Left lung (tissue), 10 donors: ENCODE measurements around the gene ELF2. TPM values are rescaled to one million over a fixed set of nuclear protein-coding genes. Genes with fewer than 3 reads are reported as not detected.
"Not testable (repeated sequence)": the region's sequence is repeated elsewhere in the genome, so short reads cannot be mapped to it uniquely, and the experiment has no call there.

Source experiments
- ATAC-seq: fragments of 200-7000 bp; cut with Tn5 transposase; one replicate; pipeline ENCODE4 v1.9.1; 2020; ENCODE audit warnings: moderate library complexity
- DNase-seq, 4 donors: peaks; one replicate each; pipeline ENCODE4 v3.0.0-alpha.2; 2013 to 2020
- H3K27ac ChIP-seq, 2 donors: fragments of 200-600 bp; sonication (generic) in 1 of 2; one replicate each; pipeline versions ENCODE4 v1.5.0 to v1.8.0; 2020 to 2021
- H3K27me3 ChIP-seq, 2 donors: fragments of 200-600 bp; sonication (generic) in 1 of 2; one replicate each; pipeline versions ENCODE4 v1.5.0 to v1.8.0; 2020 to 2021
- H3K36me3 ChIP-seq, 2 donors: fragments of 200-600 bp; sonication (generic) in 1 of 2; one replicate each; pipeline versions ENCODE4 v1.5.0 to v1.8.0; 2020 to 2021
- H3K4me1 ChIP-seq, 2 donors: fragments of 200-600 bp; one replicate each; pipeline ENCODE4 v1.8.0; 2021
- H3K4me3 ChIP-seq, 2 donors: fragments of 200-600 bp; sonication (generic) in 1 of 2; one replicate each; pipeline versions ENCODE4 v1.5.0 to v1.8.0; 2020 to 2021; ENCODE audit warnings: mild to moderate bottlenecking in 1 of 2
- H3K9me3 ChIP-seq, 2 donors: fragments of 200-600 bp; sonication (generic) in 1 of 2; one replicate each; pipeline versions ENCODE4 v1.5.0 to v1.8.0; 2020 to 2021
- CTCF ChIP-seq, 2 donors: fragments of 200-600 bp; sonication (generic) in 1 of 2; IDR thresholded peaks; one replicate each; pipeline versions ENCODE4 v1.5.0 to v1.8.0; 2021; ENCODE audit warnings: antibody characterized with exemption in 2 of 2
- intact Hi-C, 2 donors: fragments of 100-400 bp; cut with DNase I; formaldehyde crosslinking; loops; one replicate each; pipeline versions ENCODE4 v1.11.2 to v1.14.2; 2022
- polyA plus RNA-seq, 6 donors: library from polyadenylated mRNA; unstranded; fragments of 120-200 nt; gene quantifications; one replicate each; pipeline ENCODE4 v1.2.1, GENCODE V29; 2013; ENCODE audit not compliant: insufficient read length in 6 of 6
- total RNA-seq, 2 donors: library from RNA; stranded (reverse); fragmentation: NEBNext Ultra II Directional; extraction: Animal tissue kit (Norgen Biotek cat#: 25700); gene quantifications; one replicate each; pipeline ENCODE4 v1.2.1, GENCODE V29; 2021
- donor health status: DM: no; HTN: yes; CAD: no.
- donor health status: DM: no; HTN: no; CAD: no.

ELF2 gene
- total and polyA plus RNA-seq, 8 donors: 37.3 to 82.6 (median 70.4) TPM

- Histone ChIP-seq H3K36me3 (no peaks in the 10 kb centered on the region), H3K27ac (peak overlapping the region; percentile 90 to 91), H3K9me3 (no peaks in the 10 kb centered on the region), H3K4me3 (peak overlapping the region; percentile 66 to 71), H3K27me3 (no peaks in the 10 kb centered on the region), H3K4me1 (peaks cover 11 to 55% of the 10 kb centered on the region in 2 donors)
- DNase-seq (peak in 1 of 4 donors; percentile 30), ATAC-seq (peak; percentile 46)
- no peak for TF ChIP-seq CTCF (IDR thresholded peaks at IDR 0.05)
- intact Hi-C loops: no loop called here
These were observed 162.4 kb downstream of the ELF2 start for GRCh38 chr4:139014371-139015268.

GRCh38 chr4:139011225-139011950 is 165.6 kb downstream of the ELF2 start:
- intact Hi-C loops: no loop called here
- Histone ChIP-seq H3K9me3 (no peaks in the 10 kb centered on the region), H3K36me3 (no peaks in the 10 kb centered on the region), H3K27me3 (no peaks in the 10 kb centered on the region), H3K4me3 (no peak overlapping the region), H3K27ac (no peak overlapping the region), H3K4me1 (peaks cover 11 to 23% of the 10 kb centered on the region in 2 donors)
- DNase-seq (no peak), ATAC-seq (no peak)
- no peak for TF ChIP-seq CTCF (IDR thresholded peaks at IDR 0.05)

- no peak for DNase-seq
- ATAC-seq: no peak
- H3K27ac ChIP-seq: no peak overlapping the region
- no peaks in the 10 kb centered on the region for H3K9me3 ChIP-seq
- TF ChIP-seq CTCF (IDR thresholded peaks at IDR 0.05): no peak
- peaks cover 7 to 12% of the 10 kb centered on the region in 2 donors for H3K4me1 ChIP-seq
- intact Hi-C loops: no loop called here
- no peak overlapping the region for H3K4me3 ChIP-seq
- no peaks in the 10 kb centered on the region for H3K36me3 ChIP-seq
- H3K27me3 ChIP-seq: no peaks in the 10 kb centered on the region
These were observed 167.3 kb downstream of the ELF2 start for GRCh38 chr4:139009702-139010101.

DNA sequence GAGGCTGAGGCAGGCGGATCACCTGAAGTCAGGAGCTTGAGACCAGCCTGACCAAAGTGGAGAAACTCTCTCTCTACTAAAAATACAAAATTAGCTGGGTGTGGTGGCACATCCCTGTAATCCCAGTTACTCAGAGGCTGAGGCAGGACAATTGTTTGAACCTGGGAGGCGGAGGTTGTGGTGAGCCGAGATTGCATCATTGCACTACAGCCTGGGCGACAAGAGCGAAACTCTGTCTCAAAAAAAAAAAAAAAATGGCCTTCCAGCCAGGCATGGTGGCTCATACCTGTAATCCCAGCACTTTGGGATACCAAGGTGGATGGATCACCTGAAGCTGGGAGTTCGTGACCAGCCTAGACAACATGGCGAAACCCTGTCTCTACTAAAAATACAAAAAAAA is 168.7 kb downstream of the ELF2 start:
- DNase-seq, H3K36me3 ChIP-seq, ATAC-seq, H3K27me3 ChIP-seq, H3K4me3 ChIP-seq, H3K4me1 ChIP-seq, H3K9me3 ChIP-seq, H3K27ac ChIP-seq, intact Hi-C loops: not testable (repeated sequence)

DNA sequence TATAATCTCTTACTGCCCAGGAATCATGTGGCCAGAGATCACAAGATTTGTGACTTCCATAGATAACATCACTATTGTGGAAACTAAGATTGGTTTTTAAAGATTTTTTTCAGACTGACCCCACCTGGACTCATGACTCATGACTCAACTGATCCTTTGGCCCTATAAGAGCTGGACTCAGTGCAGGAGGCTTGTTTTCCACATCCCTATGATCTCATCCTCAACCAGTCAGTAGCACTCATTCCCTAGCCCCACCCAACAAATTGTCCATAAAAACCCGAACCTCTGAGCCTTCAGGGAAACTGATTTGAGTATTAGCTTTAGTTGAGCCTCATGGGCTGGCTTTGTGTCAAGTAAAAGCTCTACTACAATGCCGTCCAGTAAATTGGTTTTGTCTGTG is 169.4 kb downstream of the ELF2 start:
- intact Hi-C loops: no loop called here
- H3K27ac ChIP-seq: no peak overlapping the region
- H3K4me3 ChIP-seq: no peak overlapping the region
- peaks cover 0 to 2% of the 10 kb centered on the region in 2 donors for H3K4me1 ChIP-seq
- TF ChIP-seq CTCF (IDR thresholded peaks at IDR 0.05): no peak
- no peaks in the 10 kb centered on the region for H3K27me3 ChIP-seq
- H3K9me3 ChIP-seq: no peaks in the 10 kb centered on the region
- DNase-seq (no peak), ATAC-seq (no peak)
- H3K36me3 ChIP-seq: no peaks in the 10 kb centered on the region

Other genes starting within 250 kb of the ELF2 start
- gene NOCT, start 161.4 kb downstream of the ELF2 start, total RNA-seq: 10 to 100 TPM; 10.7 to 11.9 TPM
- gene NOCT, start 161.4 kb downstream of the ELF2 start, polyA plus RNA-seq: 1 to 10 TPM; 2.7 to 4.3 (median 3.3) TPM
- gene MGARP, start 103.0 kb upstream of the ELF2 start, total RNA-seq: under 1 TPM in 1 of 2 donors, not detected in 1; 0.21 TPM
- under 1 TPM; 0.32 to 0.55 (median 0.43) TPM for gene MGARP, start 103.0 kb upstream of the ELF2 start, polyA plus RNA-seq
- 10 to 100 TPM; 35.5 to 49.6 TPM for gene NAA15, start 124.3 kb upstream of the ELF2 start, total RNA-seq
- 10 to 100 TPM; 30.0 to 35.0 (median 32.3) TPM for gene NAA15, start 124.3 kb upstream of the ELF2 start, polyA plus RNA-seq
- 10 to 100 TPM; 47.9 to 56.5 TPM for gene NDUFC1, start 125.3 kb upstream of the ELF2 start, total RNA-seq
- 10 to 100 TPM; 55.7 to 62.8 (median 59.2) TPM for gene NDUFC1, start 125.3 kb upstream of the ELF2 start, polyA plus RNA-seq